DMS153 treated with DMSO at 0.1 percent for 48 hours (cell line): ENCODE measurements around the gene N4BP2L1.

Experiments
- DNase-seq: peaks from one replicate; lab custom pipeline; 2025; ENCODE audit not compliant: unreplicated experiment; lab: John Stamatoyannopoulos, UW

N4BP2L1 gene

DNA sequence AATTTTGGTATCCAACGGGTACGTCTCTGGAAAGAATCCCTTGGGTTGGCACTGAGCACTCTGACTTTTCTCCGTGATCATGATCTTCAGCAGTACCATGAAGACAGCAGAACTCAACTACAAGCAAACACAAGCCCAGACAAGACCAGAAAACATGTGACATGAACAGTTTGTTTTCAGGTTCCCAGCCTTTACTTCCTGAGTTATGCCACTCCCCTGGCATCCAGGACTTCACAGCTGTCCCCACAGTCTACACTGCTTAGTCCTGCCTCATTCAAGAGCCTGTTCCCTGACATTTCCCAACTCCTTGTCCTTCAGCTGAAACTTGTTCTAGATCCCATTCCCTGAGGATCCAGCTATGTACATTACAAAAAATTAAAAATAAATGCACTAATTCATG is 4.9 kb upstream of the N4BP2L1 start:
- DNase-seq: peak; percentile 5

DNA sequence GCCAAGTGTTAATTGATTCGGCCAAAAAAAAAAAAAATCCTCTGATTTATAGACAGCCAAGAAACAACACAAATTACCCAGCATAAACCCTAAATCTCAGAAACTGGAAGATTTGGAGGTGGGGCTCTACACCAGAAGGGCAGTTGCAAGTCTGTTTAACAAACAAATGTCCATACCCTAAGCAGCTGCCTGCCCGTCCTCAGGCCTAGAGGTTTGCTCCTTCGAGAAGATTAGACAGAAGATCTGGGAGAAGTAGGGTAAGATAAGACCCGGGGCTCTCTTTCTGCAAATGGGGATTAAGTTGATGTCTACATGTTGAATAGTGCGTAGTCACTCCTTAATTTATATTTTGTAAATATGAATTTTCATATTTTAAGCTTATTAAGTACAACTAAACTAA is 3.4 kb upstream of the N4BP2L1 start:
- no peak for DNase-seq

DNA sequence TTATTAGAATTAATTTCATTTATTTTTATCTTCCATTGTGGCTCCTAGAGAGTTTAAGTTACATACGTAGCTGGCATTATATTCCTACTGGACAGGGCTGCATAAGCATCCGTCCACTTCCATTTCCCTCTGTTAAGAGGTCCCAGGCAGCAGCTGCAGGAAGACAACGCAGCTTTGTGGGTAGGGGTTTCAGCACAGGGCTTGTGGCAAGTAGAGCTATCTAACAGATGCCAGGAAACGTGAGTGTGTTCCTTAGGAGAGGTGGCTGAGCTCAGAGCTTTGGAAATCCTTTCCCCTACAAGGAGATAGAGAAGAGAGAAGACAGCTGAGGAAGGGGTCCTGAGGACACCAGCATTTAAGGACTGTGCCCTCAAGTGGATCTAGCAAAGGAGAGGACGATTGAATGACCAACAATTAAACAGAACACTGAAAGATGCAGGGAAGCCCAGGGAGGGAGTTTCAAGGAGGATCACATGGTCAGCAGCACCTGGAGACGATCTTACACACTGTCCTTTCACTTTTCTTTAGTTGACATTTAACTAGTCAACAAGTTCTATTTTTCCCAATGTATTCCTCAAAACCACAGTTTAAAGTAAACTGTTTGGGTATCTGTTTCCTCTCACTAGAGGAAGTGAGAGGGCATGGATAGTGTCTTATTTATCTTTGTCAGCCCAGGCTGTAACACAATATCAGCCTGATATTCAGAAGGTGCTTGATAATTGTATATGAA is 2.3 kb upstream of the N4BP2L1 start:
- no peak for DNase-seq

DNA sequence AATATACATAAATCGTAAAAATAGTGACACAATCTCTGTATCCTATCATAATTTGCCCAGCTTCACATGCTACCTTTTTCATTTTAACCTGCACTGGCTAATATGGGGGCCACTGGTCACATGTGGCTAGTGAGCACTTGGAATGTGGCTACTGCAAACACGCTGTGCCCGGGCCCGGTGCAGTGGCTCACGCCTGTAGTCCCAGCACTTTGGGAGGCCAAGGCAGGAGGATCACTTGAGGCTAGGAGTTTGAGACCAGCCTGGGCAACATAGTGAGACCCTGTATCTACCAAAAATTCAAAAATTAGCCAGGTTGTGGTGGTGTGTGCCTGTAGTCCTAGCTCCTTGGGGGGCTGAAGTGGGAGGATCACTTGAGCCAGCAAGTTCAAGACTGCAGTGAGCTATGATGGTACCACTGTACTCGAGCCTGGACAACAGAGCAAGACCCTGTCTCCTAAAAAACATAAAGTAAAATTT is 1.5 kb upstream of the N4BP2L1 start:
- DNase-seq: no peak

DNA sequence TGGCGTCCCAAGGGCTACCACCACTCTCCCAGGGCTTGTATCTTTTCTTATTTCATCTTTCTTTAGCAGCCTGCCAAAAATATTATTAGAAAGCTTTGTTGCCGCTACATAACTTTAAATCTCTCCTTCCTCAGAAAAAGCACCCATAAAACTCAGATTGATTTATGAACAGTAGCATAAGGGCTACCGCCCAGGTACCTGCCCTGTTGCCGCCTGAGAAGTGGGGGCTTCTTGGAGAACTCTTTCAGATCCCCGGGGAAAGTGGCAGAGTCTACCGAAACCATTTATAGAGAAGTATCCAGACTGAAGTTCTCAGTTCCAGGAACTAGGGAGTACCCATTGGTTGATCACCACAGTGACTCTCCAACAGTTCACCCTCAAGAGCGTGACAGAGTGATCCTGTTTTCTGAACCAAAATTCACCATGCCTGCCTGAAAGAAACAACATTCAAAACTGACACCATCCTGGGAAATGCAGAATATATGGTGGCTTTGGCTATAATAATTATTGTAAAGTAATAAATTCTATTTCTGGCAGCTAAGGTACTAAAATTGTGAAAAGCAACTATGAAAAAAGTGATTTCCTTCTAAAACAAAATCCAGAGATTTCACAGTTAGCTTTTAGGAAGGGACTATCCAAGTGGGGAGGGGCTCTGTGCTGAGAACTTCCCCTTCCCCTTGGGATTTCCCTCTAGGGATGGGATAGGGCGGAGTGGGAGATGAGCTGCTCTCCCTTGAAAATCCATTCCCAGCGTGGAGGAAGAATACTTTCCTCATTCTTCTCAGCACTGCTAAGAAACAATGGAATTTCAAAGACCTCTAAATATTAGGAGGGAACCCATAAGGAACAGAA is 877 bp upstream of the N4BP2L1 start:
- no peak for DNase-seq

DNA sequence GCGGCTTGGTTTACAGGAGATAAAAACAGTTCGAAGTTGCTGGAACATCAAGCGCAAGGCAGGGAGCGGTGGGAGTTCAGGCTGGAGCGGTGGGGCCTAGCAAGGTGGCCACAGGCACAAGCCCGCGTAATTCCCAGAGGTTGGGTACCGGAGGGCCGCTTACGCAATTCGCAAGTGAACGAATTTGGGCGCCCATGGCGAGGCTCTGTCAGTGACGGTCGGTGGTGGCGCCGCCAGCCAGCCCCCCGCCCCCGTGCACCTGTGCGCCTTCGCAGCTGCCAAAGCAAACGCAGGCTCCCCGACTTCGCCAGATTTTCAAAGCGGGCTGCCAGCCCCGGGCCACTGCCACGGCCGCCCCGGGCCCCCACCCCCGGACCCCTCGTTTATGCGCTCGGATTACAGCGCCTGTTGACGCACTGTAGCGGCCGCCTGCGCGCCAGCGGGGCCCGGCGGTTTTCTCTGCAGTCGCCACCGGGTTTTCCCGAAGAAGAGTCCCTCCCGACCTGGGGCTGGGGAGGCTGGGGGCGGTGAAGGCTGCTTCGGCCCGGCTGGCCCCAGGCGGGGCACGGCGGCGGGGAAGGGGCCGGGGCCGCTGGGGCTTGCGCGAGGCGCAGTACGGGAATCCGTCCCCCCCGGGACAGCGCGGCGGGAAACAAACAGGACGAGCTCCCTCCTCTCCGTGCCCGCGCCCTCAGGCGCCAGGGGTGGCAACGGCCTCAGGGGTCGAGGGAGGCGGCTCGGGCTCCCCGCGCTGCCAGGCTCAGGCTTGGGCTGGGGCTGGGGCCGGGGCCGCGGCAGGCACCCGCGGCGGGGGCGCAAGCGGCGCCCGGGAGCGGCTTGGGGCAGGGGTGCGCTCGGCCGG is 709 bp downstream of the N4BP2L1 start:
- peak; percentile 27 for DNase-seq

DNA sequence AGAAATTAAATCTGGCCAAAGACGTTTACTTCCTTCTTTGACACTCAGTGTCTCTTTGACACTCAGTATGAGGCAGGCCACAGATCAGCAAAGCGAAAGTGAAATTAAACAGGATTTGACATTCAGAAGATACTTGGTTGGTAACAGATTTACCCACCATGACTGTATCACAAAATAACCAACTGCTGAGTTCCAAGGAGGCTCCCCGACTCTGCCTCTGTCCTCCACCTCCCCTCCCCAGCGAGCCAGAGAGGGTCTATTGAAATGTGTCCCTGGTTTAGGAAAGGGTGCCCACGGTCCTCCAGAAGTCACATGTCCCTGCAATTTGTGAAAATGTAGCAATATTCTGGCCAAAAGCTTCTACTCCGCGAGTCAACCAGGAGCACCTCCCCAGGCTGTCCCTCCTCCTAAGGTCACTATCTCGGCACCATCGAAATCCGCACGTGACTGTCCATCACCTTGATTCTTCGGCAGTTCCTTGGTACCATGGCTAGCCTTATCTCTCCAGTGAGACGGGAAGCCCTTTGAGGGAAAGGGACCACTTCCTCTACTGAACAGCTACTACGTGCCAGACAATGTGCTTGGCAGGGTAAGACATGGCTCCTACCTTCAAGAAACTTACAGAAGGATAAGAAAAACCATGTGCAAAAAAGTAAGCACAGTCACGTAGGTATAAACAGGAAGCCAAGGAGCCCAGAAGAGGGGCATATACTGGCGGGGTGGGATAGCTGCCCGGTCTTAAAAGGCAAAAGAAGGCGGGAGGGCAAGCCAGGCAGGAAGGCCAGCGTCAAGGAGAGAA is 1.5 kb downstream of the N4BP2L1 start:
- peak; percentile 19 for DNase-seq

DNA sequence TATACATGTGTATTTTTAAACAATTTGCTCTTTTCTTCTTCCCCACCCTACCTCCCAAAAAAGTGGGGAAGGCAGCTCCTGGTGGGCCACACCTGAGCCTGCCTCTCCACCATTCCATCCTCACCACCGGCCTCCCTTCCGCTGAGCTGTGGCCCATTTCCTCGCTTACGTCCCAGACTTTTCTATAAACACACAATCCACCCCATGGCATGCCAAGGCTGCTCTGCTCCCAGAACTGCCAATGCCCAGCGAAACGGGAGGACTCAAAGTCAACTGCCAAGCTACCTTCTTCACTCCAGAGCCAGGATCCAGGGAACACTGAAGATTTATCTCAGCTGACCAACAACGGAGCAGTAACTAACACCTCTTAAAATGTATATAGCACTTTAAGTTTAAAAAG is 2.8 kb downstream of the N4BP2L1 start:
- no peak for DNase-seq

DNA sequence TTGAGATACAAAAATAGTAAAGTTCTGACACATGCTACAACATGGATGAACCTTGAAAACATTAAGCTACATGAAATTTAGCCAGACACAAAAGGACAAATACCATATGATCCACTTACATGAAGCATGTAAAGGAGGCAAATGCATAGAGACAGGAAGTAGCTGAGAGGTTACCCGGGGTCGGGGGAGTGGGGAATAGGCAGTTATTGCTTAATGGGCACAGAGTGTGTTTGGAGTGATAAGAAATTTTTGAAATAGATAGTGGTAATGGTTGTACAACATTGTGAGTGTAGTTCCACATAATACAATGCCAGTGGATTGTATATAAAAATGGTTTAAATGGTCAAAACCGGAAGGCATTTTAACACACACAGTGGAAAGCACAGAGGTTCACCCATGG is 4.3 kb downstream of the N4BP2L1 start:
- DNase-seq: no peak

DNA sequence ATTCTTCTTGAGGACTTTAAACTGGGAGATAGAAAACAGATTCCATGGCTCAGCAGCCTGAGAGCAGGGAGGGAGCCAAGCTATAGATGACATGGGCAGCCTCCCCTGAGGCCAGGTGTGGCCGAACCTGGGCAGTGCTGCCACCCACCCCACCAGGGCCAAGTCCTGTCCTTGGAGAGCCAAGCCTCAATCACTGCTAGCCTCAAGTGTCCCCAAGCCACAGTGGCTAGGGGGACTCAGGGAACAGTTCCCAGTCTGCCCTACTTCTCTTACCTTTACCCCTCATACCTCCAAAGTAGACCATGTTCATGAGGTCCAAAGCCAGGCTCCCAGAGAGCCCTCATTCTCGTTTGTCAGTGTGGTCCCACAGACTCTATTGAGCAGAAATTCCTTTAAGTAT is 8.1 kb downstream of the N4BP2L1 start:
- no peak for DNase-seq

DNA sequence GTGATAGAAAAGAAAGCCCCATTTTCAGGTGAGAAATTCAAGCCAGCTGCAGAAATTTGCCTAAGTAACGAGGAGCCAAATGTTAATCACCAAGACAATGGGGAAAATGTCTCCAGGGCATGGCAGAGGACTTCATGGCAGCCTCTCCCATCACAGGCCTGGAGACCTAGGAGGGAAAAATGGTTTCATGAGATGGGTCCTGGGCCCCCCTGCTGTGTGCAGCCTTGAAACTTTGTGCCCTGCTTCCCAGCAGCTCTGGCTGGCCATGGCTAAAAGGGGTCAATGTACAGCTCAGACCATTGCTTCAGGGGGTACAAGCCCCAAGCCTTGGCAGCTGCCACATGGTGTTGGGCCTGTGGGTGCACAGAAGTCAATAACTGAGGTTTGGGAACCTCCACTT is 9.9 kb downstream of the N4BP2L1 start:
- no peak for DNase-seq

DNA sequence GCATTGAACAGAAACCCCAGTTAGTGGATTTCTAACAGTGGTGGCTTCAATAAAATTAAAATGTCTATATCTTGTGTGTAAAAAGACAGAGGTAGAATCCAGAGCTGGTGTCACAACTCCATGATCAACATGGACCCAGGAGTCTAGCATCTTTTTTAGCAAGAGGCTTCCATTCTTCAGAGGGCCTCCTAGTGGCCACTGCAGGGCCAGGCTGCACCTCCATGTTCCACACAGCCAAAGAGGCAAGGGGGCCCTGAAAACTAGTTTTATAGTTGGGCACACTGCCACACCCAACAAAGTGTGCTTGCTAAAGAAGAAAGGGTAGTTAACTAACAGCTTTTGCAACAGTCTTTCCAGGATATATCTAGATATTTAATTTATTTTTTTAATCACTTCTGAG is 12.9 kb downstream of the N4BP2L1 start:
- DNase-seq: no peak

DNA sequence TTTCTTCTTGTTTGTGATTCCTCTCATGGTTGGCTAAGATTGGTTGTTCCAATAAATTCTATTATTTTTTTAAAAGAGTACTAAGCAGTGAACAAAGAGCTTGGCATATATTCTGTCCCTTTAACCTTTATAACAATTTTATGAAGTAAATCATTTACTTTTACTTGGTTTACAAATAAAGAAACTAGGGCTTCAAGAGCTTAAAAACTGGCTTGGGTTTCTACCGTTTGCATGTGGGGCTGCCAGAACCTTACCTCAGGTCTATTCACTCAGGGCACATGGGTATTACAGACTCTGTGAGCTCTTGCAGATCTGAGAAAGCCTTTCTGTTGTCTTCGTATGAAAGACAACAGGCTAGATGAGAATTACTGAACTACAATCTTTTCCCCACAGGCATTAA is 13.3 kb downstream of the N4BP2L1 start:
- DNase-seq: no peak

DNA sequence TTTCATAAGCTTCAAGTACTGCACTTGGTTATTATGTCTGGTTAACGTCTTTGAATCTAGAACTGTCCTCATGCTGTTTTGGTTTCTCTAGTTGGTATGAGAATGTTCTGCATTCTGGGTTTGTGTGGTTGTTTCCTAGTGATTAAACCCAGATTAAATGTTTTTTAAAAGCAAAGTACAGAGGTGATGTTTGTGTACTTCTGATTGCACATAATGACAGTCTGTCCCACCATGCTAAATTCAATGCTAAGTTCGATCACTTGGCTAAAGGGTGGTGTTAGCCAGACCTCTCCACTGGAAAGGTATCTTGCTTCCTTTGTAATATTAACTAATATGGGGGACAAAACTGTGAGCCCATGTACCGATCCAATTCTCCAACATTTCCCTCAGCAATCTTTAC is 14.6 kb downstream of the N4BP2L1 start:
- DNase-seq: no peak

DNA sequence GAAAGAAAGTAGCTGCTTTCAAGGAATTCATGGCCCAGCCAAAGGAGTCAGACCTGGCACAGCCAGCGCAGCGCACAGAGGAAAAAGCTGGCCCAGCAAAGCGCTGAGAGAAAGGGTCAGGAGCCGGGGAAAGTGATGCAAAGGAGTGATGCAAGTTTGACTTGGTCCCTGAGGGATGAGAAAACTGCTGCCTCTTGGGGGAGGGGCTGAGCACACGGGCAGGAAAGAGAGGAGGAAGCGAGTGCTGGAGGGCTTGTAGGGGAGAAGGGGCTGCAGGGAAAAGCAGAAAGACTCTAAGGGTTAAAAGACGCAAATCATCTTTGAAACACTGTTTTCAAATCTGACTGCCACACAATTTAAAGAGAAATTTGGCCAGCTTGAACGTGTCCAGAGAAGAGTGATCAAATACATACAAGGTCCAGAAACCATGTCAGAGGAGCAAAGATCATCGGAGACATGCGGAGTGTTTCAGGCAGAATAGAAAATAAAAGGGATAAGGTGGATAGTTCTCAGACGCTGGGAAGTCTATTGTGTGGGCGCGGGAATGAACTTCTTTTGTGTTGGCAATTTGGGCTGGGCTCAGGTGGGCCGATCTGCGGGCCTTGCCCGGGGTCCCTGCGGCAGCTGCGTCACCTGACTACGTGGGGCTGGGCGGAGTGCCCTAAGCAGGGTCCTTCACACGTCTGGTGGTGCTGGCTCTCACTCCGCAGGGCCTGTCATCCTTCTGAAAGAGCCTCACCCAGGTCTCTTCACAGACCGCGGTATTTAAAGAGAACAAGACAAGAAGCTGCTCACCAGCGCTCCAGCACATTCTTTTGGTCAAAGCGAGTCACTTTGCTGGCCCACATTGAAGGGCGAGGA is 18.1 kb downstream of the N4BP2L1 start:
- peak; percentile 70 for DNase-seq

DNA sequence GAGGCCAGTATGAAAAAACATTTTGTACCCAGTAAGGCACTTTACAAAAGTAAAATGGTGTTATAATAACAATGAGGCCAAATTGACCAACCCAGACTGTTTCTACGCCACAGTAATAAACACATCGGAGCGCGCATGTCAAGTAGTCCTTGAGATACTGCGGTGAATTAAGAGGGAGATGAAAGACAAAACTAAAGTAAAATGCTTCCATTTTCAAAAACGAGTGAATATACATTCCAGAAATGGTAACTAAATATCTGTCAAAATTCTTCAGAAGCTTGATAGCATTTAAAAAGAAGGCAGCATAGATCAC is 19.0 kb downstream of the N4BP2L1 start:
- DNase-seq: peak; percentile 79

DNA sequence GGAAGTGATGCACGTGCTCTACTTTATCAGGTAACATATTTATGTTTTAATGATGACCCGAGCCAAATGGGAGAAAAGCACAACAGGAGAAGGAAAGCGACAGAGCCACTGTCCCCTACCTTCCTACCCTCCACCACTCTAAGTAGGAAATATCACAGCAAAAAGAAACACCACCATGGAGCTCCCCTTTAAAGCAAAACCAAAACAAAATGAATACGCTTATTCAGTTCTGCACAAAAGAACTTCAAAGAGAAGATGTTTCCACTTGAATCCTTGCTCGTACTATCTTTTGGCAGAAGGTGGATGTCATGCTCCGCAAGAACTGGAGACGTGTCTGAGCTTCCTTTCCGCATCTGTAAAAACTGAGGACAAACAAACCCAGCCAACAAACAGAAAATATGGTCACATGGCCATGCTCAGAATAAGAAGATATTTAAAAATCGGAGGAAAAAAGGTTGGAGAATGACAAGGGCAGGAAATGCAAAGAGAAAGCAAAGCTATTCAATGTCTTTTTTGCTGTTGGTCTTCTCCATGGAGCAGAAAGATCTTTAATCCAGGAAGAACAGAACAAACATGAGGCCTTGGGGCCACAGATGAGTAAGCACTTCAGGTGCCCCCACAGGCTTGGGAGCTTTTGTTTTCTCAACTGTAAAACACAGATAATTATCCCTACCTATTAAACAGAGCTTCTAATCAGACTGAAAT is 19.5 kb downstream of the N4BP2L1 start:
- DNase-seq: peak; percentile 79

DNA sequence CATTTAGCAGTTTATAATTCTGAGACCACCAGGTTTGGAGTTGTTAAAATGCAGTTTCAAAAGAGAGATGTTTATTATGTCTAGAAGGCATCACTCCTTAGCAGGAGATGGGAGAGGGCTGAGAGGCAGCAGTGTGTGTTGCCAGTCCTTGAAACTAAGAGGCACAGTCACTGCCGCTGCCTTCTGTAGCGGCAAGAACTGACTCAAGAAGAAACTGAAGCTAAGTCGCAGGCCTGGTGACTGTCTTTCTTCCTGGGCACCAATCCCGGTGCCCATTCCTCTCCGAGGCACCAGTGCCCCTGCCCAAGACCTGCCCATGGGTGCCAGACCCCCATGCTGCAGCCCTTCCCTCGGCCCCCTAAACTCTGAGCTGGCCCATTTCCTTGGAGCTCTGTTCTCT is 20.1 kb downstream of the N4BP2L1 start:
- no peak for DNase-seq

DNA sequence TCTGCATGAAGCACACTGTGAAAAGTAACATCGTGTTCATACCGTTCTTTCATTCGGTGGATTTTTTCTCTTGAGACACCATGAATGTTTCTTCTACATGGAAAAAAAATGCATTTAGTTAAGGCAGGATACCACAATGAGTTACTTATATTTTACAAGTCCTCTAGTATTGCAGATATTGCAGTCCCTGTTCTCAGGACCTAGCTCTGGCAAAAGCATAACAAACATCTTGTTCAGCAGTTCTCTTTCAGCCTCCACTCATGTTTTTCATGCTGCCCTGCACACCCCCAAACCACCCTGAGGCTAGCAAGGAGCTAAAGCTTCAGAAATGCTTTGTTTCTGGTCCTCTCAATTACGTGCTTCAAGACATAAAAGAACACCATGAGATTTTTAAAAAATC is 24.8 kb downstream of the N4BP2L1 start:
- no peak for DNase-seq
